Renal cortical epithelial cell (primary cell): ENCODE measurements around the gene KIF26B. TPM values are rescaled to one million over a fixed set of nuclear protein-coding genes. Genes with fewer than 3 reads are reported as not detected.

Experiments
- DNase-seq: peaks from one replicate; pipeline ENCODE4 v3.0.0-alpha.2; 2011; ENCODE audit warnings: low read depth
- total RNA-seq: library from RNA; depleted of rRNA; stranded (reverse); fragments of >200 nt; gene quantifications from 2 replicates; pipeline ENCODE4 v1.2.3, GENCODE V29; 2014

The KIF26B gene
- total RNA-seq, 1 donor from 2014 or later: 19.4 TPM

- no peak for DNase-seq
Observed at GRCh38 chr1:245682638-245683628, 528.1 kb downstream of the KIF26B start.

GRCh38 chr1:245683676-245684075, 528.9 kb downstream of the KIF26B start:
- no peak for DNase-seq

- DNase-seq: no peak
Observed at GRCh38 chr1:245684166-245684565, 529.4 kb downstream of the KIF26B start.

GRCh38 chr1:245684571-245684970, 529.8 kb downstream of the KIF26B start:
- DNase-seq: no peak

- DNase-seq: no peak
Observed at GRCh38 chr1:245685111-245685810, 530.5 kb downstream of the KIF26B start.

GRCh38 chr1:245686006-245686405, 531.2 kb downstream of the KIF26B start:
- no peak for DNase-seq

GRCh38 chr1:245686446-245687030, 531.8 kb downstream of the KIF26B start:
- DNase-seq: no peak

GRCh38 chr1:245687152-245687635, 532.4 kb downstream of the KIF26B start:
- no peak for DNase-seq

GRCh38 chr1:245687636-245688535, 533.1 kb downstream of the KIF26B start:
- DNase-seq: no peak

GRCh38 chr1:245688536-245689453, 534.0 kb downstream of the KIF26B start:
- DNase-seq: no peak

GRCh38 chr1:245690156-245690690, 535.4 kb downstream of the KIF26B start:
- no peak for DNase-seq

- no peak for DNase-seq
Observed at GRCh38 chr1:245690946-245691541, 536.3 kb downstream of the KIF26B start.

GRCh38 chr1:245691897-245692296, 537.1 kb downstream of the KIF26B start:
- DNase-seq: no peak

- no peak for DNase-seq
Observed at GRCh38 chr1:245692318-245692717, 537.5 kb downstream of the KIF26B start.

- no peak for DNase-seq
Observed at GRCh38 chr1:245693116-245693793, 538.5 kb downstream of the KIF26B start.

GRCh38 chr1:245693941-245694752, 539.4 kb downstream of the KIF26B start:
- DNase-seq: no peak

GRCh38 chr1:245694753-245695195, 540.0 kb downstream of the KIF26B start:
- no peak for DNase-seq

GRCh38 chr1:245695211-245695610, 540.4 kb downstream of the KIF26B start:
- no peak for DNase-seq
